Osteoblast (primary cell): ENCODE measurements around the gene TMEM270. TPM values are rescaled to one million over a fixed set of nuclear protein-coding genes. Genes with fewer than 3 reads are reported as not detected.
A peak's percentile ranks its signal among the peaks of the same experiment; 100 is the strongest.

Experiments
- DNase-seq: peaks from one replicate; pipeline ENCODE4 v3.0.0; 2011; ENCODE audit warnings: low spot score, mixed read lengths; ENCODE audit not compliant: insufficient read length; ENCODE audit errors: missing footprints
- H2AFZ ChIP-seq: 2 replicates; pipeline ENCODE4 v1.6.0; 2011; ENCODE audit warnings: mild to moderate bottlenecking, low read length
- H3K27ac ChIP-seq: 2 replicates; pipeline ENCODE4 v1.5.1; 2011; ENCODE audit warnings: mild to moderate bottlenecking, low read depth, low read length, moderate library complexity
- H3K27me3 ChIP-seq: 2 replicates; pipeline ENCODE4 v1.6.0; 2012; ENCODE audit warnings: mild to moderate bottlenecking, control low read depth, inconsistent platforms, low read length, moderate library complexity; ENCODE audit not compliant: insufficient read depth
- H3K36me3 ChIP-seq: 2 replicates; pipeline ENCODE4 v1.5.1; 2011; ENCODE audit warnings: mild to moderate bottlenecking, low read length, control low read depth, moderate library complexity; ENCODE audit not compliant: insufficient read depth
- H3K4me1 ChIP-seq: 2 replicates; pipeline ENCODE4 v1.5.1; 2011; ENCODE audit warnings: mild to moderate bottlenecking, low read length, control low read depth, moderate library complexity; ENCODE audit not compliant: insufficient read depth
- H3K4me2 ChIP-seq: 2 replicates; pipeline ENCODE4 v1.6.0; 2011; ENCODE audit warnings: mild to moderate bottlenecking, low read length; ENCODE audit not compliant: insufficient read depth
- H3K4me3 ChIP-seq: fragments of 200-600 bp; sonication (generic); 3 replicates; pipeline ENCODE4 v1.5.1; 2012; ENCODE audit warnings: mild to moderate bottlenecking, low read length, inconsistent platforms; ENCODE audit not compliant: insufficient read depth
- H3K79me2 ChIP-seq: 2 replicates; pipeline ENCODE4 v1.6.0; 2012; ENCODE audit warnings: mild to moderate bottlenecking, low read length, control low read depth, inconsistent platforms; ENCODE audit not compliant: insufficient read depth
- H3K9me3 ChIP-seq: 2 replicates; pipeline ENCODE4 v1.5.1; 2011; ENCODE audit warnings: low read depth, low read length, control low read depth
- H4K20me1 ChIP-seq: 2 replicates; pipeline ENCODE4 v1.6.0; 2012; ENCODE audit warnings: mild to moderate bottlenecking, low read length, control low read depth; ENCODE audit not compliant: insufficient read depth
- total RNA-seq: library from RNA; depleted of rRNA; stranded (reverse); fragments of >200 nt; gene quantifications from 2 replicates; pipeline ENCODE4 v1.2.3, GENCODE V29; 2012
- TF ChIP-seq, protein P1 (sequence below): IDR thresholded peaks from 2 replicates; pipeline ENCODE4 v1.5.1; 2011; ENCODE audit warnings: mild to moderate bottlenecking, low read depth, low read length, moderate library complexity; ENCODE audit errors: extremely low read depth

TMEM270 gene
- total RNA-seq, 1 donor: not detected

DNA sequence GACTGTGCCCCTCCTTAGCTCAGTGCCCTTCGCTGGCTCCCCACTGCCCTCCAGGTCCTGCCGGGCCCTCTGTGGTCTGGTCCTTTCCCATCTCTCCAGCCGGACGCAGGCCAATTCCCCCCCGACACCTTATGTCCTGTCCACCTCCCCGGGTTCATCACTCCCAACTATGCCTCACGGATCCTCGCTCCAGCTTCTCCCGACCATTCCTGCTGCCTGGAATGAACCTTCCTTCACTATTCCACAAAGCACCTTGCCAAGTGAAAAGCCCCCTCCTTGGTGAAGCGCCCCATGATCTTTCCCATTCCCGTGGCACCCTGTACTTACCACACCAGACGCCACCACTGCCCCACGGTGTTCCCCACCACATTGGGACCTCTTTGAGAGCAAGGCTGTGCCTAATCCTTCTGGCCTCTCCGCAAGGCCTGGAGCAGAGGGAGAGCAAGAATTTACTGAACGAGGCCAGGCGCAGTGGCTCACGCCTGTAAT is 47.2 kb downstream of the TMEM270 start:
- H3K4me2 ChIP-seq: no peak overlapping the region
- no peaks in the 10 kb centered on the region for H4K20me1 ChIP-seq
- no peak overlapping the region for H3K4me3 ChIP-seq
- H2AFZ ChIP-seq: no peak overlapping the region
- no peaks in the 10 kb centered on the region for H3K27me3 ChIP-seq
- no peaks in the 10 kb centered on the region for H3K79me2 ChIP-seq
- H3K4me1 ChIP-seq: no peaks in the 10 kb centered on the region
- H3K9me3 ChIP-seq: no peaks in the 10 kb centered on the region
- no peaks in the 10 kb centered on the region for H3K36me3 ChIP-seq
- TF ChIP-seq, protein P1, sequence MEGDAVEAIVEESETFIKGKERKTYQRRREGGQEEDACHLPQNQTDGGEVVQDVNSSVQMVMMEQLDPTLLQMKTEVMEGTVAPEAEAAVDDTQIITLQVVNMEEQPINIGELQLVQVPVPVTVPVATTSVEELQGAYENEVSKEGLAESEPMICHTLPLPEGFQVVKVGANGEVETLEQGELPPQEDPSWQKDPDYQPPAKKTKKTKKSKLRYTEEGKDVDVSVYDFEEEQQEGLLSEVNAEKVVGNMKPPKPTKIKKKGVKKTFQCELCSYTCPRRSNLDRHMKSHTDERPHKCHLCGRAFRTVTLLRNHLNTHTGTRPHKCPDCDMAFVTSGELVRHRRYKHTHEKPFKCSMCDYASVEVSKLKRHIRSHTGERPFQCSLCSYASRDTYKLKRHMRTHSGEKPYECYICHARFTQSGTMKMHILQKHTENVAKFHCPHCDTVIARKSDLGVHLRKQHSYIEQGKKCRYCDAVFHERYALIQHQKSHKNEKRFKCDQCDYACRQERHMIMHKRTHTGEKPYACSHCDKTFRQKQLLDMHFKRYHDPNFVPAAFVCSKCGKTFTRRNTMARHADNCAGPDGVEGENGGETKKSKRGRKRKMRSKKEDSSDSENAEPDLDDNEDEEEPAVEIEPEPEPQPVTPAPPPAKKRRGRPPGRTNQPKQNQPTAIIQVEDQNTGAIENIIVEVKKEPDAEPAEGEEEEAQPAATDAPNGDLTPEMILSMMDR: no peak
- peak; percentile 60 for DNase-seq
- H3K27ac ChIP-seq: no peak overlapping the region

- TF ChIP-seq, protein P1: no peak
- Histone ChIP-seq H3K79me2 (no peaks in the 10 kb centered on the region), H3K9me3 (no peaks in the 10 kb centered on the region), H3K27ac (no peak overlapping the region), H3K27me3 (no peaks in the 10 kb centered on the region), H2AFZ (peak overlapping the region; percentile 35), H3K4me3 (no peak overlapping the region), H4K20me1 (no peaks in the 10 kb centered on the region), H3K4me2 (no peak overlapping the region), H3K36me3 (no peaks in the 10 kb centered on the region), H3K4me1 (no peaks in the 10 kb centered on the region)
- DNase-seq: peak; percentile 48
These were observed 48.3 kb downstream of the TMEM270 start for GRCh38 chr7:73909051-73909941.

GRCh38 chr7:73909996-73910395 is 49.0 kb downstream of the TMEM270 start:
- no peaks in the 10 kb centered on the region for H3K9me3 ChIP-seq
- TF ChIP-seq, protein P1: no peak
- no peak overlapping the region for H2AFZ ChIP-seq
- no peak overlapping the region for H3K4me3 ChIP-seq
- H3K27me3 ChIP-seq: no peaks in the 10 kb centered on the region
- no peak for DNase-seq
- no peaks in the 10 kb centered on the region for H3K4me1 ChIP-seq
- no peak overlapping the region for H3K4me2 ChIP-seq
- H3K27ac ChIP-seq: no peak overlapping the region
- no peaks in the 10 kb centered on the region for H3K79me2 ChIP-seq
- no peaks in the 10 kb centered on the region for H4K20me1 ChIP-seq
- no peaks in the 10 kb centered on the region for H3K36me3 ChIP-seq

GRCh38 chr7:73912223-73912622 is 51.3 kb downstream of the TMEM270 start:
- no peaks in the 10 kb centered on the region for H3K4me1 ChIP-seq
- TF ChIP-seq, protein P1: no peak
- no peaks in the 10 kb centered on the region for H3K79me2 ChIP-seq
- no peaks in the 10 kb centered on the region for H3K36me3 ChIP-seq
- DNase-seq: no peak
- H3K27ac ChIP-seq: no peak overlapping the region
- H4K20me1 ChIP-seq: no peaks in the 10 kb centered on the region
- no peak overlapping the region for H2AFZ ChIP-seq
- H3K4me3 ChIP-seq: no peak overlapping the region
- no peak overlapping the region for H3K4me2 ChIP-seq
- H3K9me3 ChIP-seq: no peaks in the 10 kb centered on the region
- H3K27me3 ChIP-seq: no peaks in the 10 kb centered on the region
